Liver (tissue), 3 donors: ENCODE measurements around the gene KSR1.

ENCODE experiments used
- ATF3 ChIP-seq: IDR thresholded peaks from 2 replicates; pipeline ENCODE4 v1.6.1; 2016; ENCODE audit warnings: antibody characterized with exemption
- CTCF ChIP-seq: fragments of 150-350 bp; IDR thresholded peaks from 2 replicates; pipeline ENCODE4 v1.5.1; 2017; ENCODE audit warnings: improper control_type of control experiment, low read depth, low read length; ENCODE audit not compliant: missing input control
- RAD21 ChIP-seq, 2 donors: IDR thresholded peaks; 2 replicates each; pipeline ENCODE4 v1.6.1; 2016; ENCODE audit warnings: antibody characterized with exemption in 2 of 2, mild to moderate bottlenecking in 2 of 2
- REST ChIP-seq: IDR thresholded peaks from 2 replicates; pipeline ENCODE4 v1.6.1; 2016; ENCODE audit warnings: antibody characterized with exemption, mild to moderate bottlenecking
- SP1 ChIP-seq: IDR thresholded peaks from 2 replicates; pipeline ENCODE4 v1.6.1; 2018; ENCODE audit warnings: antibody characterized with exemption, mild to moderate bottlenecking
- TAF1 ChIP-seq: conservative IDR thresholded peaks from 2 replicates; pipeline ENCODE4 v1.6.1; 2016; ENCODE audit warnings: antibody characterized with exemption, mild to moderate bottlenecking
- donor health status: healthy.
- donor health status: healthy.

GRCh38 chr17:27418366-27418615 lies 38.0 kb upstream of the KSR1 start:
- TF ChIP-seq CTCF (no peak), SP1 (no peak), REST (no peak), ATF3 (no peak), TAF1 (no peak), RAD21 (IDR thresholded peaks at IDR 0.05) (no peak)
